Kidney epithelial cell (primary cell): Measurements from ENCODE around the gene EHMT2. TPM values are rescaled to one million over a fixed set of nuclear protein-coding genes. Genes with fewer than 3 reads are reported as not detected.

Experiments
- DNase-seq: peaks from one replicate; pipeline ENCODE4 v3.0.0-alpha.2; 2010; ENCODE audit warnings: low read depth
- H3K27me3 ChIP-seq: 2 replicates; pipeline ENCODE4 v1.6.0; 2011; ENCODE audit warnings: low read length; ENCODE audit not compliant: control insufficient read depth, insufficient read depth
- H3K36me3 ChIP-seq: 2 replicates; pipeline ENCODE4 v1.5.1; 2011; ENCODE audit warnings: low read length; ENCODE audit not compliant: control insufficient read depth, insufficient read depth
- H3K4me3 ChIP-seq: 2 replicates; pipeline ENCODE4 v1.5.1; 2011; ENCODE audit warnings: low read depth, mild to moderate bottlenecking, control low read depth, low read length
- CTCF ChIP-seq: IDR thresholded peaks from 2 replicates; pipeline ENCODE4 v1.5.1; 2011; ENCODE audit warnings: mild to moderate bottlenecking, moderate library complexity, low read length, control low read depth, inconsistent platforms; ENCODE audit not compliant: insufficient read depth, poor library complexity, severe bottlenecking
- total RNA-seq: library from RNA; depleted of rRNA; stranded (reverse); fragments of >200 nt; gene quantifications from 2 replicates; pipeline ENCODE4 v1.2.3, GENCODE V29; 2015

The EHMT2 gene
- total RNA-seq, 1 donor from 2014 or later, result 59.3 TPM

- no peaks in the 10 kb centered on the region for H3K27me3 ChIP-seq
- H3K36me3 ChIP-seq, result no peaks in the 10 kb centered on the region
- DNase-seq, result peak; percentile 49
- peak within 1 kb of the TSS; percentile 51 for H3K4me3 ChIP-seq
- TF ChIP-seq CTCF, result no peak
These were observed 4.6 kb upstream of the EHMT2 start, which contains the start of gene ZBTB12 for GRCh38 chr6:31901953-31902643. TSS of gene ZBTB12 (minus strand) at chr6:31902086. CDS start at chr6:31901305, 781 bp downstream.

GRCh38 chr6:31901415-31901952 is 4.0 kb upstream of the EHMT2 start:
- no peak for DNase-seq
- TF ChIP-seq CTCF, result no peak
- H3K4me3 ChIP-seq, result peak overlapping the region; percentile 51
- no peaks in the 10 kb centered on the region for H3K36me3 ChIP-seq
- no peaks in the 10 kb centered on the region for H3K27me3 ChIP-seq

GRCh38 chr6:31900917-31901414 is 3.5 kb upstream of the EHMT2 start:
- peak overlapping the region; percentile 51 for H3K4me3 ChIP-seq
- DNase-seq, result no peak
- H3K27me3 ChIP-seq, result no peaks in the 10 kb centered on the region
- peak; percentile 6 for TF ChIP-seq CTCF
- no peaks in the 10 kb centered on the region for H3K36me3 ChIP-seq

GRCh38 chr6:31899882-31900722 is 2.6 kb upstream of the EHMT2 start:
- TF ChIP-seq CTCF, result no peak
- Histone ChIP-seq H3K36me3 (no peaks in the 10 kb centered on the region), H3K27me3 (no peaks in the 10 kb centered on the region), H3K4me3 (no peak overlapping the region)
- DNase-seq, result no peak

GRCh38 chr6:31899215-31899614 is 1.7 kb upstream of the EHMT2 start:
- TF ChIP-seq CTCF, result no peak
- Histone ChIP-seq H3K36me3 (no peaks in the 10 kb centered on the region), H3K27me3 (no peaks in the 10 kb centered on the region), H3K4me3 (no peak overlapping the region)
- DNase-seq, result no peak
